GM19395 (cell line): Measurements from ENCODE around the gene SPC24.

Experiments used
- ATAC-seq: cut with Tn5 transposase; IDR thresholded peaks from one replicate; pipeline ENCODE4 v1.9.1; 2021; ENCODE audit warnings: mild to moderate bottlenecking, moderate library complexity; ENCODE audit not compliant: unreplicated experiment

SPC24 gene

GRCh38 chr19:11155373-11156120 is at the start of gene SPC24:
SPC24 (minus strand) TSS chr19:11155782; CDS start chr19:11155776, 6 bp downstream.
- ATAC-seq, result peak; percentile 97

- no peak for ATAC-seq
Observed at GRCh38 chr19:11204943-11205349, 49.4 kb upstream of the SPC24 start.

- ATAC-seq, result no peak
Observed at GRCh38 chr19:11204076-11204602, 48.6 kb upstream of the SPC24 start.

- no peak for ATAC-seq
Observed at GRCh38 chr19:11203194-11204075, 47.9 kb upstream of the SPC24 start.

GRCh38 chr19:11202488-11203193 is 47.1 kb upstream of the SPC24 start:
- no peak for ATAC-seq

GRCh38 chr19:11201791-11202190 is 46.2 kb upstream of the SPC24 start:
- ATAC-seq, result no peak

GRCh38 chr19:11200931-11201330 is 45.3 kb upstream of the SPC24 start:
- ATAC-seq, result no peak

GRCh38 chr19:11200015-11200574 is 44.5 kb upstream of the SPC24 start:
- no peak for ATAC-seq

GRCh38 chr19:11199517-11199916 is 43.9 kb upstream of the SPC24 start:
- no peak for ATAC-seq

GRCh38 chr19:11198769-11199424 is 43.3 kb upstream of the SPC24 start:
- no peak for ATAC-seq

- no peak for ATAC-seq
Observed at GRCh38 chr19:11198175-11198534, 42.6 kb upstream of the SPC24 start.

GRCh38 chr19:11197291-11198174 is 42.0 kb upstream of the SPC24 start, which contains the start of gene KANK2:
KANK2 (minus strand) TSS chr19:11197545; CDS start chr19:11194511, 3,034 bp downstream.
- ATAC-seq, result peak; percentile 67

- no peak for ATAC-seq
Observed at GRCh38 chr19:11196406-11197287, 41.1 kb upstream of the SPC24 start.

GRCh38 chr19:11195681-11196080 is 40.1 kb upstream of the SPC24 start:
- no peak for ATAC-seq

- ATAC-seq, result no peak
Observed at GRCh38 chr19:11194656-11195558, 39.3 kb upstream of the SPC24 start.

GRCh38 chr19:11194173-11194572 is 38.6 kb upstream of the SPC24 start:
- no peak for ATAC-seq
